IPS DF 4.7 (cell line): ENCODE measurements around the gene GNL3.
"Not testable (repeated sequence)": the region's sequence is repeated elsewhere in the genome, so short reads cannot be mapped to it uniquely, and the experiment has no call there.

Experiments used
- DNase-seq: peaks from one replicate; pipeline ENCODE4 v3.0.0-alpha.2; 2013; ENCODE audit warnings: low spot score; ENCODE audit errors: extremely low read depth

GNL3 gene

GRCh38 chr3:52721002-52721729, 35.3 kb downstream of the GNL3 start:
- DNase-seq: no peak

- no peak for DNase-seq
These were observed 35.8 kb downstream of the GNL3 start for GRCh38 chr3:52721730-52722008.

- DNase-seq: no peak
These were observed 36.7 kb downstream of the GNL3 start for GRCh38 chr3:52722491-52722890.

- DNase-seq: no peak
These were observed 38.1 kb downstream of the GNL3 start for GRCh38 chr3:52723935-52724334.

GRCh38 chr3:52724511-52724910, 38.7 kb downstream of the GNL3 start:
- no peak for DNase-seq

GRCh38 chr3:52728753-52729152, 42.9 kb downstream of the GNL3 start:
- not testable (repeated sequence) for DNase-seq

GRCh38 chr3:52730681-52731080, 44.8 kb downstream of the GNL3 start:
- DNase-seq: no peak

GRCh38 chr3:52731590-52731989, 45.8 kb downstream of the GNL3 start:
- DNase-seq: no peak

- DNase-seq: no peak
These were observed 47.5 kb downstream of the GNL3 start for GRCh38 chr3:52733256-52733891.

GRCh38 chr3:52739730-52740129, 53.9 kb downstream of the GNL3 start:
- DNase-seq: no peak

GRCh38 chr3:52742418-52743041, 56.7 kb downstream of the GNL3 start:
- DNase-seq: no peak

GRCh38 chr3:52743152-52743551, 57.3 kb downstream of the GNL3 start:
- DNase-seq: no peak

GRCh38 chr3:52743721-52744120, 57.9 kb downstream of the GNL3 start:
- no peak for DNase-seq
